Stimulated activated CD8-positive, alpha-beta memory T cell treated with anti-CD3 and anti-CD28 coated beads, Interleukin-15, amount 100 ng/mL, for 24 hours (primary cell): Measurements from ENCODE around the gene ZNF487.
"Not testable (repeated sequence)": the region's sequence is repeated elsewhere in the genome, so short reads cannot be mapped to it uniquely, and the experiment has no call there.

Experiments used
- DNase-seq: peaks from one replicate; pipeline ENCODE4 v3.0.0-alpha.2; 2020; ENCODE audit warnings: low read depth

The ZNF487 gene

DNA sequence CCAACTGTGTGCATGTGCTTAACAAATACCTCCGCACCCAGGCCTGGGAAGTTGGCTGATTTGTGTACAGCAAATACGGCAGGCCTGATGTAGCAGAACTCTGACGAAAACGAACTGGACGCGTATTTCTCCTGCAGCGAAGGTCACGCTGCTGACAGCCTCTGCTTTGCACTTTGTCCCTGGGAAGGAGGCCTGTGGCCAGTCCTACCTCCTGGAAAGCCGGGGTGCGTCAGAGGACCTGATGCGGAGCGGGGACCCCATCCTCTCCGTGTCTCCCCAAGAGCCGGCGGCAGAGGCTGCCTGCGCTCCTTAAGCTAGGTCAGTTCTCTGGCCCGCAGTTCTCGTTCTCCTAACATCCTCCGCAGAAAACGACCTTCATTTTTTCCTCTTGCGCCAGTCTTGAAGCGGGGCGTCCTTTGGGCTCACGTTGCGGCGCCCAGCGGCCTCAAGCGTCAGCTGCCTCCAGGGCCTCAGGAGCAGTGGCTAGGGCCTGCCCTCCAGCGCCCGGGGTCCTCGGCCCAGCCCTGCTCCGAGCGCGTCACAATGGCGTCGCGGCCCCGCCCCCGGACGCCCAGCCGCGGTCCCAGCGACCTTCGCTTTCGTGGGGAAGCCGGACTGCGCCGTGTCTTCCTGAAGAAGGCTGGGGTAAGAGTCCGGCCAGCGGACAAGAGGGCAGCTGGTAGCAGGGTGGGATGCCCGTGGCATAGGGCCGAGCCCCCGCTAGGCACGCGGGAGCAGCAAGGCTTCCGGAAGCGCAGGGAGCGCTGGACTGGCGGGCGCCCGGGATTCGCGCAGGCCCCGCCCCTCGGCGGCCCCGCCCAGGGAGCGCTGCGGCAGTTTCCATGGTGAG, at the start of gene ZNF487:
Gene ZNF487, plus strand, starts transcription at position 821 of the 850 bp plus-strand sequence. CDS start 38,703 bp downstream, outside the sequence.
- peak; percentile 73 for DNase-seq

DNA sequence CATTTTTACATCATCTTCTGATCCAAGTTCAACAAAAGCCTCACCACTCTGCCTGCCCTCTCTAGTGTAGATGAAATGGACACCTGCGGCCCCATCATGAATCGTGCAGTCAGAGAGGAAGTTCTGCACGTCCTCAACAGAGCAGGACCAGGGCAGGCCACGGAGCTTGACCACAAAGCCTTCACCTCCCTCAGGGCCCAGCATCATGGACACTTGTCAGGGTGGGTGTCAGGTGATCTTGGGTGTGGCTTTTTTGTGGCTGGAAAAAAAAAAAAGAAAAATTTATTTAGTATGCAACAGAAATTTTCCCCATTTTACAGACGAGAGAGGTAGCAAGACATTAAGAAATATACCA, 49.3 kb upstream of the ZNF487 start:
- no peak for DNase-seq

DNA sequence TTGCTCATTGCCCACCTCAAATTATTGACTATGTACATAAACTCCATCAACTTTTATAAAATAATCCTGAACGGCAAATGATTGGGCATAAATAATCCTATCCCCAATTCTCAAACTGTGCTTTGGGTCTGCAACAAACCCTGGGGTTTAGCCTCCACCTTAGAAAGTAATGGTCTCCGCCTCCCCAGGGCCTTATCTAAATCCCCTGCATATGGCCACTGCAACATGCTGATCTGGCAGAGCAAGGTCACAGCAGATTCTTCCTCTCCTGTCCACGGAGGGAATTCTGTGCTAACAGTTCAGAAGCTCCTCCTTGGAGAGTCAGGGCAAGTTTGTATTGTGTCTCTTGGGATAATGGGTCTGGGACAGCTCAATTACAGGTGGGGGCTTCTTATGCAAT, 47.0 kb upstream of the ZNF487 start:
- no peak for DNase-seq

DNA sequence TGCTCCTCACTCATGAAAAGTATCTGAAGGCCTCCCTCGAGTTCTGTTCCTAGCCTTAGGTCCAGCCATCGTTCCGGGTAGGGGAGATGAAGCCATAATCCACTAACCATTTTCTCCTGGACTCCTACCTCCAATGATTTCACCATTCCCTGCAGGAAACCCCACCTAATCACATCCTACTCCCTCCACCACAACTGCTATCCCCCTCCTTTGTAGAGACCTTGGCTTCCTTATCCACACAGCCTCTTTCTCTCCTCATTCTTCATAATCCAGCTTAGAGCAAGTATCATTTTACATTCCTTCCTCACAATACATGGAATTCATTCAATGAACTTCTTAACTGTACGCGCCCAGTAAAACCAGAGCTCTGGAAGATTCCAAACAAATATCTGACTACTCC, 46.6 kb upstream of the ZNF487 start:
- no peak for DNase-seq

GRCh38 chr10:43390759-43391158, 46.2 kb upstream of the ZNF487 start:
- DNase-seq = no peak

DNA sequence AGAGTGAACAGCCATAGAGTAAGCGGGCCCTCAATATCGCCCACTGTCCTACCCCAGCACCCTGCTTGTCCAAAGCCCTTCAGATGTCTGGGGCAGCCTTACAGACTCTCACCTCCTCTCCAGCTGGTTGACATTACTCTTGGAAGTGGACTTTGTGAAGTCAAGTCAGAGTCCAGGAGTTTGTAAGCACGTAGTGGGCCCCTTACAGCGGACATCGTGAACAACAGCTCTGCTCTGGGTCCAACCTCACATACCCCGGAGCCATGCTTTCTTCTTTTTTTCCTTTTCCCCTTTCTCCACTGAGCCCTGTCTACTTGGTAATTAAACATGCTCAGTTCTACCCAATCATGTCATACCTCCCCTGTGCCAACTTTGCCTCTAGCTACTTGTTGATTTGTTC, 45.4 kb upstream of the ZNF487 start:
- no peak for DNase-seq

GRCh38 chr10:43392748-43393147, 44.2 kb upstream of the ZNF487 start:
- DNase-seq = no peak

GRCh38 chr10:43393186-43393585, 43.7 kb upstream of the ZNF487 start:
- not testable (repeated sequence) for DNase-seq

DNA sequence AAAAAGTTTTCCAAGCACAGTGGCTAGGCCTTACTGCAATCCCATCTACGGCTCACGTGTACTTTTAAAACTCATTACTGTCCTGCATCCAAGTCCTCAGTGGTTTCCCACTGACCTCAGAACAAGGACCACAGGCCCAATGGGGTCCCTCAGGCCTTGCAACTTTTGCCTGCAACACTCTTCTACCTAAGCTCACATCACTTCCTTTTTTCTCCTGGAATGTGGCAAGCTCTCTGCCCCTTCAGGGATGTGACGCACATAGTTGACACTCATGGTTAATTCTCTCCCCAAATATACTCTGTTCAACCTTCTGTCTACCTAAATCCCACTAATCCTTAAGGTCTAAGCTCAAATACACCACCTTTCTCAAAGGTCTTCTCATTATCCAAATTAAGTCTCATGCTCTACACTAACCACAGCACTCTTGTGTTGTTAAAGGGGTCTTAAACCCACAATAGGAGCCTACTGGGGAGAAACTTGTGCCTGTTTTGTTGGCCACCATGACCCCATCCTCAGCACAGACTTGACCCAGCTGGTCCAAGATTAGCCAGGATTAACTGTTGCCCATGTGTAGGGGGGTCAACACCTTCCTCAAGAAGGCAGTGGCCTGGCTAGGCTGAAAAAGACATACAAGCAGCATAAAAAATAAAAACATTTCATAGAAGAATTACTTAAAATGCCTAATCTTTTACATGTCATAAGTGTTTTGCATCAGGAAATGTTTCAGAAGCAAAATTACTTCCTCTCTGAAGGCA, 43.1 kb upstream of the ZNF487 start:
- no peak for DNase-seq

DNA sequence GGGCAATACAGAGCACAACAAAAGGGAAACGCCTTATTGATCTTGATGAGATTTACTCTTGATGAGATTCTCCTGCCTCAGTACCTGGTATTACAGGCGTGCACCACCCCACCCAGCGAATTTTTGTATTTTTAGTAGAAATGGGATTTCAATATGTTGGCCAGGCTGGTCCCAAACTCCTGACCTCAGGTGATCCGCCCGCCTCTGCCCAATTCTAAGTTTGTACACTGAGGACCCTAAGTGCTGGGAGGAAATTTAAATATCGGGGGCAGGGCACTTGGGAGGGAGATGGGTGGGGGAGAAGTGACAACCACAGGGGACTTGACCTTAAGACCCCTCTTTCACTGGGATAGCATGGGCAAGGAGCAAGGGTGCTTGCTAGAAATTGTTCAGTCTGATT, 42.0 kb upstream of the ZNF487 start:
- DNase-seq = no peak

DNA sequence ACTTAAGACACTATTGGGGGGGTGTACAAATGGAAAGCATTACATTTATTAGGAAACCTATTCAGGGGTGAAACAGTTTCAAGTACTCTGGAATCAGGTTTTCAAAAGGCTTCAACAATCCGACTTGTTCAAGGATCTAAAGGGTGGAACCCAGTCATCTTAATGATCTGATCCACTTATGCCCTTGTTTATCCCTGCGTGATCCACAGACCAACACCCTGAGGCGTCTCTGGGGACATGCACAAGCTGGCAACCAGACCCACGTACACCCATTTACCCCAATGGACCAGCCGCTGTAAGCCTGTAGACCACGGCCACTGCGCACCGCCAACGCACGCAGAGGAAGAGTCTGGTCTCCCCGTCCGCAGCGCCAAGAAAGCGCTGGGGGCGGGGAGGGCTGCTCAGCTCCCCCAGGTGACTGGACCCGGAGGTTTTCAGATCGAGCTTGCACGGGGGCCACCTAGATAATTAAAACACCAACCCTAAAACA, 41.3 kb upstream of the ZNF487 start:
- no peak for DNase-seq

- peak; percentile 55 for DNase-seq
Measured at GRCh38 chr10:43396061-43396927, 40.6 kb upstream of the ZNF487 start.

- peak; percentile 58 for DNase-seq
Measured at GRCh38 chr10:43396928-43397624, 39.8 kb upstream of the ZNF487 start.

DNA sequence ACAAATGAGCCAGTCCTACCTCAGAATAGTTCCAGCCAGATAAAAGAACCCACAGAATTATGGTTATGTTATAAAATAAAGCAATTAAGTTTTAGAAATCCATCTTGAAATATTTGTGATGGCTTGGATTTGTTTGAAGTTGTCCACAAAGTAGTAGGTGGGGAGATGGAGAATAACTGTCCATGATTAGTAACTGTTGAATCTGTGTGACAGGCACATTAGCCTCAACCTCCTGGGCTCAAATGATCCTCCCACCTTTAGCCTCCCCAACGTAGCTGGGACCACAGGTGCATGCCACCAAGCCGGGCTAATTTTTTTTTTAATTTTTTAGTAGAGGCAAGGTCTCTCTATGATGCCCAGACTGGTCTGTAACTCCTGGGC, 38.0 kb upstream of the ZNF487 start:
- DNase-seq = no peak

- no peak for DNase-seq
Measured at GRCh38 chr10:43399320-43400310, 37.3 kb upstream of the ZNF487 start.

DNA sequence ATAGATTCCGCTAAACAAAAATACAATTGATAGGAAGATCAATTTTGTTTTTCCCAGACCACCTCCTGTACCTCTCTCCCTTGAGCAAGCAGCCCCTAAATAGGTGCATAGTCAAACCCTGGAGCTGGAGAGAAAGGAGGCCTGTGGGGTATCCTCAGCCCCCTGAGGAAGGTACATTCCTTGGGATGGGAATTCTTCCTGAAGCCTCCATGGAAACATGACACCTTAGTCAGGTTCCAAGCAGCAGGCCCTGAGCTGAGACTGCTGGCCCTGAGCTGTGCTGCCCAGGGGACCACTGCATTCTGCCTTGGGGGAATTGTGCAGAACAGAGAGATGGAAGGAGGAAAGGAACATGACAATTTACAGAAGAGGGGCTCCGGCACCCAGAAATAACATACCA, 35.3 kb upstream of the ZNF487 start:
- DNase-seq = no peak

GRCh38 chr10:43402176-43402575, 34.7 kb upstream of the ZNF487 start:
- no peak for DNase-seq

GRCh38 chr10:43402880-43403452, 33.9 kb upstream of the ZNF487 start:
- DNase-seq = no peak

DNA sequence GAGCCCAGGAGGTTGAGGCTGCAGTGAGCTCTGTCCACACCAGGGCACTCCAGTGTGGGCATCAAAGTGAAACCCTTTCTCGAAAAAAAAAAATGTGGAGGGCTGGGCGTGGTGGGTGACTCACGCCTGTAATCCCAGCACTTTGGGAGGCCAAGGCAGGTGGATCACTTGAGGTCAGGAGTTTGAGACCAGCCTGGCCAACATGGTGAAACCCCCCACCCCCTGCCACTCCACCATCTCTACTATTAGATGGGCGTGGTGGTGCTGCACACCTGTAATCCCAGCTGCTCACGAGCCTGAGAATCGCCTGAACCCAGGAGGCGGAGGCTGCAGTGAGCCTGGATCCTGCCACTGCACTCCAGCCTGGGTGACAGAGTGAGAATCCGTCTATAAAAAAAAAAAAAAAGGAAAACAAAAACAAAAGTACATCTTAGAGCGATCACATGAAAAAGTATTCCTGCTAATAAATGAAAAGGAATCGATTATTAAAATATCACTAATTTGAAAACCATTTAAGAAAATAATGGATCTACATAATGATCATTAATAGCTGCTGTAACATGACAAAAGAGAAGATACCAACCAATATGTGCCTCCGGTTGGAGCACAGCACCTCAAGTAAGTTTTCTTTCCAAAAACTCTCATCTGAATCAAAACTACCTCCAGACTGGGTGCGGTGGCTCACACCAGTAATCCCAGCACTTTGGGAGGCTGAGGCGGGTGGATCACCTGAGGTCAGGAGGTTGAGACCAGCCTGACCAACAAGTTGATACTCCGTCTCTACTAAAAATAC, 32.8 kb upstream of the ZNF487 start:
- no peak for DNase-seq
